Measurements from ENCODE around the gene SLC44A2.

The SLC44A2 gene

GRCh38 chr19:10625003-10625761 lies at the start of gene SLC44A2:
SLC44A2 (plus strand) TSS chr19:10625553; CDS start chr19:10625634, 81 bp downstream.
- intact Hi-C loops (cut with DNase I): no loop called here
- DNase-seq: peak; percentile 62 to 92 (median 82)

GRCh38 chr19:10577951-10578350 lies 47.4 kb upstream of the SLC44A2 start:
- intact Hi-C loops (cut with DNase I): no loop called here

GRCh38 chr19:10580979-10581631 lies 44.2 kb upstream of the SLC44A2 start:
- DNase-seq: peak; percentile 81 to 96 (median 91)
- intact Hi-C loops (cut with DNase I): loop anchor here (2.0 kb wide), 1 partner anchor 64 kb away; no protein-coding TSS in a partner anchor

More at GRCh38 chr19:10577951-10578350, 47.4 kb upstream of the SLC44A2 start:
- DNase-seq: no peak

GRCh38 chr19:10582091-10582490 lies 43.3 kb upstream of the SLC44A2 start:
- intact Hi-C loops (cut with DNase I): no loop called here

GRCh38 chr19:10583036-10583776 lies 42.1 kb upstream of the SLC44A2 start:
- intact Hi-C loops (cut with DNase I): no loop called here
- DNase-seq: no peak

More at GRCh38 chr19:10582091-10582490, 43.3 kb upstream of the SLC44A2 start:
- DNase-seq: no peak

GRCh38 chr19:10586396-10586795 lies 39.0 kb upstream of the SLC44A2 start:
- intact Hi-C loops (cut with DNase I): no loop called here

GRCh38 chr19:10587022-10587838 lies 38.1 kb upstream of the SLC44A2 start, which contains the start of gene AP1M2:
AP1M2 (minus strand) TSS chr19:10587312; CDS start chr19:10587231, 81 bp downstream.
- intact Hi-C loops (cut with DNase I): no loop called here
- no peak for DNase-seq

More at GRCh38 chr19:10586396-10586795, 39.0 kb upstream of the SLC44A2 start:
- no peak for DNase-seq

GRCh38 chr19:10587839-10588150 lies 37.6 kb upstream of the SLC44A2 start:
- intact Hi-C loops (cut with DNase I): no loop called here
- DNase-seq: no peak

GRCh38 chr19:10593148-10593547 lies 32.2 kb upstream of the SLC44A2 start:
- intact Hi-C loops (cut with DNase I): no loop called here
- DNase-seq: no peak

- DNase-seq: peak in 40 of 42 donors; percentile 23 to 80 (median 56)
- intact Hi-C loops (cut with DNase I): no loop called here
These were observed 31.3 kb upstream of the SLC44A2 start for GRCh38 chr19:10593820-10594637.

GRCh38 chr19:10600149-10600548 lies 25.2 kb upstream of the SLC44A2 start:
- no peak for DNase-seq
- intact Hi-C loops (cut with DNase I): no loop called here

GRCh38 chr19:10601999-10602329 lies 23.4 kb upstream of the SLC44A2 start:
- DNase-seq: no peak

GRCh38 chr19:10602330-10603083 lies 22.8 kb upstream of the SLC44A2 start:
- DNase-seq: peak; percentile 56 to 92 (median 86)
- intact Hi-C loops (cut with DNase I): no loop called here

More at GRCh38 chr19:10601999-10602329, 23.4 kb upstream of the SLC44A2 start:
- intact Hi-C loops (cut with DNase I): no loop called here

GRCh38 chr19:10603084-10603872 lies 22.1 kb upstream of the SLC44A2 start:
- DNase-seq: peak in 1 of 42 donors; percentile 12
- intact Hi-C loops (cut with DNase I): no loop called here

- no peak for DNase-seq
- intact Hi-C loops (cut with DNase I): no loop called here
These were observed 21.4 kb upstream of the SLC44A2 start for GRCh38 chr19:10603873-10604459.

- intact Hi-C loops (cut with DNase I): no loop called here
- DNase-seq: no peak
These were observed 20.8 kb upstream of the SLC44A2 start for GRCh38 chr19:10604460-10604980.
